ENCODE data around the gene CHD5.
A peak's percentile ranks its signal among the peaks of the same experiment; 100 is the strongest.

CHD5 gene

GRCh38 chr1:6208723-6209660 lies 28.9 kb upstream of the CHD5 start:
- DNase-seq (ENCODE audit: low read depth), result peak; percentile 66
- no peak; the same call in 1 of the 2 replicates for TF ChIP-seq MYC (IDR thresholded peaks at IDR 0.05; ENCODE audit: low read depth, low read length)
- TF ChIP-seq, protein P1, sequence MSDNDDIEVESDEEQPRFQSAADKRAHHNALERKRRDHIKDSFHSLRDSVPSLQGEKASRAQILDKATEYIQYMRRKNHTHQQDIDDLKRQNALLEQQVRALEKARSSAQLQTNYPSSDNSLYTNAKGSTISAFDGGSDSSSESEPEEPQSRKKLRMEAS (IDR thresholded peaks at IDR 0.05; ENCODE audit: low read depth, low read length), result peak; percentile 46; the same call in 1 of the 2 replicates
- TF ChIP-seq, protein P2, sequence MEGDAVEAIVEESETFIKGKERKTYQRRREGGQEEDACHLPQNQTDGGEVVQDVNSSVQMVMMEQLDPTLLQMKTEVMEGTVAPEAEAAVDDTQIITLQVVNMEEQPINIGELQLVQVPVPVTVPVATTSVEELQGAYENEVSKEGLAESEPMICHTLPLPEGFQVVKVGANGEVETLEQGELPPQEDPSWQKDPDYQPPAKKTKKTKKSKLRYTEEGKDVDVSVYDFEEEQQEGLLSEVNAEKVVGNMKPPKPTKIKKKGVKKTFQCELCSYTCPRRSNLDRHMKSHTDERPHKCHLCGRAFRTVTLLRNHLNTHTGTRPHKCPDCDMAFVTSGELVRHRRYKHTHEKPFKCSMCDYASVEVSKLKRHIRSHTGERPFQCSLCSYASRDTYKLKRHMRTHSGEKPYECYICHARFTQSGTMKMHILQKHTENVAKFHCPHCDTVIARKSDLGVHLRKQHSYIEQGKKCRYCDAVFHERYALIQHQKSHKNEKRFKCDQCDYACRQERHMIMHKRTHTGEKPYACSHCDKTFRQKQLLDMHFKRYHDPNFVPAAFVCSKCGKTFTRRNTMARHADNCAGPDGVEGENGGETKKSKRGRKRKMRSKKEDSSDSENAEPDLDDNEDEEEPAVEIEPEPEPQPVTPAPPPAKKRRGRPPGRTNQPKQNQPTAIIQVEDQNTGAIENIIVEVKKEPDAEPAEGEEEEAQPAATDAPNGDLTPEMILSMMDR (IDR thresholded peaks at IDR 0.05; ENCODE audit: low read depth, low read length), result peak; percentile 15
- H3K4me3 ChIP-seq (ENCODE audit: low read depth, low read length), result peak overlapping the region; percentile 12

DNA sequence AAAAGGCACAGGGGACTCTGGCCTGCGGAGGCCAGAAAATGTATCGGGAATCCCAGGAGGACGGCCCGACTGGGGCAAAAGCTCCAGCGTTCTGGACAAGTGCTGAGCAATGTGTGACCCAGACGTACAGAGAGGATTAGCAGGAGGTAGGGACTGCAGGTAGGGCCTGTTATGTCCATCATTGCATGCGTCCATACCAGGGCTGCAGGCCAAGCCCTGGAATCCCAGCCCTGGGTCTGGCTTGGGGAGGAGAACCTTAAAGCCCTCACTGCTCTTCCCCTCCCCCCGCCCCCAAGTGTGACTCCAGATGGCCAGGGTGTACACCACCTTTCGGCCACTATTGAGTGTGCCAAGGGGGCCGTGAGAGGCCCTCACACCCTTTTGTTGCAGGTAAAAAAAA lies 27.8 kb upstream of the CHD5 start:
- H3K4me3 ChIP-seq (ENCODE audit: low read depth, low read length), result no peak overlapping the region
- DNase-seq (ENCODE audit: low read depth), result no peak
- TF ChIP-seq, protein P1 (IDR thresholded peaks at IDR 0.05; ENCODE audit: low read depth, low read length), result no peak
- TF ChIP-seq MYC (IDR thresholded peaks at IDR 0.05; ENCODE audit: low read depth, low read length), result no peak
- TF ChIP-seq POLR2A (IDR thresholded peaks at IDR 0.05; ENCODE audit: extremely low read depth, insufficient read length), result no peak
- TF ChIP-seq, protein P2 (IDR thresholded peaks at IDR 0.05; ENCODE audit: low read depth, low read length), result no peak

- TF ChIP-seq, protein P2 (IDR thresholded peaks at IDR 0.05; ENCODE audit: low read depth, low read length), result no peak
- TF ChIP-seq MYC (IDR thresholded peaks at IDR 0.05; ENCODE audit: low read depth, low read length), result no peak
- TF ChIP-seq, protein P1 (IDR thresholded peaks at IDR 0.05; ENCODE audit: low read depth, low read length), result no peak
- TF ChIP-seq POLR2A (IDR thresholded peaks at IDR 0.05; ENCODE audit: extremely low read depth, insufficient read length), result no peak
- no peak for DNase-seq (ENCODE audit: low read depth)
- no peak overlapping the region for H3K4me3 ChIP-seq (ENCODE audit: low read depth, low read length)
Measured at GRCh38 chr1:6207075-6207885, 27.2 kb upstream of the CHD5 start.

GRCh38 chr1:6206520-6206855 lies 26.4 kb upstream of the CHD5 start:
- H3K4me3 ChIP-seq (ENCODE audit: low read depth, low read length), result no peak overlapping the region
- DNase-seq (ENCODE audit: low read depth), result no peak
- TF ChIP-seq, protein P1 (IDR thresholded peaks at IDR 0.05; ENCODE audit: low read depth, low read length), result no peak
- TF ChIP-seq, protein P2 (IDR thresholded peaks at IDR 0.05; ENCODE audit: low read depth, low read length), result no peak
- TF ChIP-seq MYC (IDR thresholded peaks at IDR 0.05; ENCODE audit: low read depth, low read length), result no peak

- no peak within 1 kb of the TSS for H3K4me3 ChIP-seq (ENCODE audit: low read depth, low read length)
- peak; percentile 59 for DNase-seq (ENCODE audit: low read depth)
- TF ChIP-seq, protein P2 (IDR thresholded peaks at IDR 0.05; ENCODE audit: low read depth, low read length), result no peak
- TF ChIP-seq POLR2A (IDR thresholded peaks at IDR 0.05; ENCODE audit: extremely low read depth, insufficient read length) (no peak), MYC (IDR thresholded peaks at IDR 0.05; ENCODE audit: low read depth, low read length) (no peak)
- TF ChIP-seq, protein P1 (IDR thresholded peaks at IDR 0.05; ENCODE audit: low read depth, low read length), result no peak
Measured at GRCh38 chr1:6205849-6206519, 25.9 kb upstream of the CHD5 start, which contains the start of gene RNF207. Gene RNF207, plus strand, starts transcription at chr1:6206119. Its CDS starts 417 bp downstream, at chr1:6206536.
